ENCODE data around the gene ANKRD13A. TPM values are rescaled to one million over a fixed set of nuclear protein-coding genes. Genes with fewer than 3 reads are reported as not detected.
"Not testable (repeated sequence)": the region's sequence is repeated elsewhere in the genome, so short reads cannot be mapped to it uniquely, and the experiment has no call there.

ANKRD13A gene
- total and polyA plus RNA-seq, 4 donors = 31.2 to 46.1 (median 37.3) TPM

DNA sequence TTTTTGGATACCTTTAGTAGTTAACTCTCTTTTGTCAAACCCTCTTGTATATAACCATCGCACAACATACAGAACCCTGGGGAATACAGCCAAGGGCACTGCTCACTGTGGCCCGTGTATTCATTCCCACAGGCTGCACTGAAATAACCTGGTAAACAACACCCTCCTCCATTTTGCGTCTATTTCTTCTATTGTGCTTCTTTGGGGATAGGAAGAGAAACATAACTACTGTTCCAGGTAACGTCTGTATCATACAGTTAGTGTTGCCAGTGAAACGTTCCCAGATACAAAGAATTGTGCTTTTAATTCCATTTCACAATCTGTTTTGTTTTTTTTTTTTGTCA is 39.5 kb downstream of the ANKRD13A start:
- no peak for DNase-seq (ENCODE audit: low read depth in 4 of 6, low spot score in 6 of 6)
- Histone ChIP-seq H3K36me3 (ENCODE audit: control insufficient read depth, insufficient read depth, low read length) (peaks cover 44% of the 10 kb centered on the region), H3K9me3 (ENCODE audit: control insufficient read depth, insufficient read depth, low read length) (no peaks in the 10 kb centered on the region), H3K4me3 (ENCODE audit: low read depth, low read length) (no peak overlapping the region), H3K4me1 (ENCODE audit: control insufficient read depth, insufficient read depth, low read length) (peaks cover 14% of the 10 kb centered on the region), H3K27ac (ENCODE audit: low read depth, low read length) (no peak overlapping the region), H3K27me3 (ENCODE audit: control insufficient read depth, insufficient read depth, low read length) (no peaks in the 10 kb centered on the region)
- 71% methylated on average over 1 of the region's 5 CpGs for WGBS (ENCODE audit: insufficient coverage)

DNA sequence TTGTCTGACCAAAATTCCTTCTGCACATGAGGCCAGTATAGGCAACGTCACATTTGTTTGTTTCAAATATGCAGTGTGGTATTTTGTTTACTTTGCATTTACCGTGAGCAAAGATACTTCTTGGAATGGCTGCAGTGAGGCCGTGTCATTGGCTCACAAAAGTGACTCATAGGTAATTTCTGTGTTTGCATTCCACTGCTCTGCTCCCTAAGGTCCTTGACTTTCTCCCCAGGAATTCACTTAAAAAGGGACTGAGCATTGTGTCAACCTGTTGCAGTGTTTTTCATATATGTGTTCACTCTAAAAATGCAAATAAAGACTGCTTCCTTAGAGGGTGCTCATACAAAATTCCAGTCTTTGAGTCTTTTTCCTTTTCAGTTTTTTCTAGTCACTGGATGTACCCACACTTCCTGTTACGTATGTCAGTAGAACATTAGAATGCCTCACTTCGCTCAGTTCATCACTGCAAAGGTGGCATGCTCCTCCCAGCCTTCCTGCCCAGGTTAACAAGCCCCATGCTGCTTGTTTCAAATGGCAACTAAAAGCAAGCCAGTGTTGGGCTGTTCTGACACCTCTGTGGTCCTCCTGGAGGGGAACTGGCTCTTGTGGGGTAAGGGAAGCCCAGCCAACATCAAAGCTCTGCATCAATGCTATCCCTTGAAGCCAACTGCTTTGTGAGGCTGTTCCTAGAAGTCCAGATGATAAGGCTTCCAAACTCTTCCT is 40.0 kb downstream of the ANKRD13A start:
- DNase-seq (ENCODE audit: low read depth in 4 of 6, low spot score in 6 of 6) = no peak
- Histone ChIP-seq H3K36me3 (ENCODE audit: control insufficient read depth, insufficient read depth, low read length) (peaks cover 45% of the 10 kb centered on the region), H3K4me1 (ENCODE audit: control insufficient read depth, insufficient read depth, low read length) (peaks cover 14% of the 10 kb centered on the region), H3K4me3 (ENCODE audit: low read depth, low read length) (no peak overlapping the region), H3K27me3 (ENCODE audit: control insufficient read depth, insufficient read depth, low read length) (no peaks in the 10 kb centered on the region), H3K9me3 (ENCODE audit: control insufficient read depth, insufficient read depth, low read length) (no peaks in the 10 kb centered on the region), H3K27ac (ENCODE audit: low read depth, low read length) (no peak overlapping the region)
- WGBS (ENCODE audit: insufficient coverage) = no CpG with 5 or more reads among the region's 5 CpGs

DNA sequence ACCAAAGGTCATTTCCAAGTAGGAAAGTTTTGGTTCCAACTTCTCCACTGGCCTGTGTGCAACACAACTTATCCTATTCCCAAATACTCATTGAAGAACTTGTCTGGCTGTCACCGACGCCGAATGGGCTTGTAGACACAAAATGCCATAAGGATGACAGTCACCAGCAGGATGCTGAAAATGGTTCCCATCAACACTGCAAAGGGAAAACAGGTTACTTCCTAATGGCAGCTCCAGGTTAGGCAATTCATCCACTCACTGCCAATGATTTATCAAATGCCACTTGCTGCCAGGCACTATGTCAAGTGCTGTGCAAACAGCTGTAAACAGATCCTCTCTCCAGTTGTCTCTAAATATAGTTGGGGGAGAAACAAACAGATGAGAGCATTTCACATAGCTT is 43.0 kb downstream of the ANKRD13A start:
- 98% methylated on average over 3 of the region's 3 CpGs for WGBS (ENCODE audit: insufficient coverage)
- no peak overlapping the region for H3K27ac ChIP-seq (ENCODE audit: low read depth, low read length)
- no peak overlapping the region for H3K4me3 ChIP-seq (ENCODE audit: low read depth, low read length)
- H3K4me1 ChIP-seq (ENCODE audit: control insufficient read depth, insufficient read depth, low read length) = peaks cover 17% of the 10 kb centered on the region
- no peaks in the 10 kb centered on the region for H3K9me3 ChIP-seq (ENCODE audit: control insufficient read depth, insufficient read depth, low read length)
- peaks cover 27% of the 10 kb centered on the region for H3K36me3 ChIP-seq (ENCODE audit: control insufficient read depth, insufficient read depth, low read length)
- DNase-seq (ENCODE audit: low read depth in 4 of 6, low spot score in 6 of 6) = no peak
- H3K27me3 ChIP-seq (ENCODE audit: control insufficient read depth, insufficient read depth, low read length) = no peaks in the 10 kb centered on the region

DNA sequence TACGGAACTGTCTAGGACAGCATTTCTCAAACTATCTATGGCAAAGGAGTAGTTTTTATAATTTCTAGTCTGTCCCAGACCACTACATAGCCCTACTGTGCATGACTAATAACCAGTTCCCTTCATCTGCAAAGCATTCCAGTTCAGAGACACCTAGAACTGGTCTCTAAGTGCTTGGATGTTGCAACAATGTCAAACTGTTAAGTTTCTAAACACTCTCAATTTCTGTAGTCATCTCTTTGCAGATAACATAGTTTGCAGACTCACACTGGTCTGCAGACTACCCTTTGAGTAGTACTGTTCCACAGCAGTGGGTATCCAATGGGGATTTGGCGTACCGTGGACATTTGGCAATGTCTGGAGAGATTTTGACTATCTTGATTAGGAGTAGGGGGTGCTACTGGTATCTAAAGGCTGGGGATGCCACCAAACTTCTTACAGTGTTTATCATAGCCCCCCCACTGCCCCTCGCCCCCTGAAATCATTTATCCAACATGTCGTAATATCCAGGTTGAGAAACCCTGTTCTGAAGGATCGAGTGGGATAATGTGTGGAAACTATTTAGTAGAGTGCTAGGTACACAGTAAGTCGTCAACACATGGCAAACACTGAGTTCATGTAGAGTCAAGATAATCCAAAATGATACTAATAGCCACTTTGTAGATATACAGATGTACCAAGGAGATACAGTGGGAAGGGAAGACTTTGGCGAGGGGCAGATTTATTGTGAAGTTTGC is 47.4 kb downstream of the ANKRD13A start:
- Histone ChIP-seq H3K4me1 (ENCODE audit: control insufficient read depth, insufficient read depth, low read length) (peaks cover 23% of the 10 kb centered on the region), H3K9me3 (ENCODE audit: control insufficient read depth, insufficient read depth, low read length) (no peaks in the 10 kb centered on the region), H3K36me3 (ENCODE audit: control insufficient read depth, insufficient read depth, low read length) (peaks cover 15% of the 10 kb centered on the region), H3K4me3 (ENCODE audit: low read depth, low read length) (no peak overlapping the region), H3K27me3 (ENCODE audit: control insufficient read depth, insufficient read depth, low read length) (no peaks in the 10 kb centered on the region), H3K27ac (ENCODE audit: low read depth, low read length) (no peak overlapping the region)
- no peak for DNase-seq (ENCODE audit: low read depth in 4 of 6, low spot score in 6 of 6)
- WGBS (ENCODE audit: insufficient coverage) = 92% methylated on average over 2 of the region's 8 CpGs

DNA sequence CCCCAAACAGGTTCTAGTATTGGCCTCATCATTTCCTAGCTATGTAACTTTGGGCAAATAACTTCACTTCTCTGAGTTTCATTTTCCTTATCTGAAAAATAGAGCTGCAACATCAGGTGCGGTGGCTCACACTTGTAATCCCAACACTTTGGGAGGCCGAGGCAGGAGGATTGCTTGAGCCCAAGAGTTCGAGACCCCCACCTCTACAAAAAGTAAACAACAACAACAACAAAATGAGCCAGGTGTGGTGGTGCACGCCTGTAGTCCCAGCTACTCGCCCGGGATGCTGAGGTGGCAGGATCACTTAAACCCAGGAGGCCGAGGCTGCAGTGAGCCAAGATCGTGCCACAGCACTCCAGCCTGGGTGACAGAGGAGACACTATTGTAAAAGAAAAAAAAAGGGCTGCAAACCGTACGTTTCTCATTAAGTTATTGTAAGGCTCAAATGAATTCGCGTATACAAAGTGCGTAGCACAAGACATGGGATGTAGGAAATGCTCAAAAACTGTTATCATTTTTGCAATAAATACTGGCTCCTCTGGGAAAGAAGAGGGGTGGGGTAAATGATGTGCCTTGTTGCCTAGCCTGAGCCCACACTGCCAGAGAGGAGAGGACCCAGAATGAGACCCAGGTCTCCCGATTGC is 48.2 kb downstream of the ANKRD13A start:
- H3K27me3 ChIP-seq (ENCODE audit: control insufficient read depth, insufficient read depth, low read length) = no peaks in the 10 kb centered on the region
- peaks cover 10% of the 10 kb centered on the region for H3K36me3 ChIP-seq (ENCODE audit: control insufficient read depth, insufficient read depth, low read length)
- H3K4me3 ChIP-seq (ENCODE audit: low read depth, low read length) = peak overlapping the region; percentile 79
- H3K9me3 ChIP-seq (ENCODE audit: control insufficient read depth, insufficient read depth, low read length) = no peaks in the 10 kb centered on the region
- no peak overlapping the region for H3K27ac ChIP-seq (ENCODE audit: low read depth, low read length)
- no peak for DNase-seq (ENCODE audit: low read depth in 4 of 6, low spot score in 6 of 6)
- peaks cover 23% of the 10 kb centered on the region for H3K4me1 ChIP-seq (ENCODE audit: control insufficient read depth, insufficient read depth, low read length)
- 64% methylated on average over 12 of the region's 14 CpGs for WGBS (ENCODE audit: insufficient coverage)

DNA sequence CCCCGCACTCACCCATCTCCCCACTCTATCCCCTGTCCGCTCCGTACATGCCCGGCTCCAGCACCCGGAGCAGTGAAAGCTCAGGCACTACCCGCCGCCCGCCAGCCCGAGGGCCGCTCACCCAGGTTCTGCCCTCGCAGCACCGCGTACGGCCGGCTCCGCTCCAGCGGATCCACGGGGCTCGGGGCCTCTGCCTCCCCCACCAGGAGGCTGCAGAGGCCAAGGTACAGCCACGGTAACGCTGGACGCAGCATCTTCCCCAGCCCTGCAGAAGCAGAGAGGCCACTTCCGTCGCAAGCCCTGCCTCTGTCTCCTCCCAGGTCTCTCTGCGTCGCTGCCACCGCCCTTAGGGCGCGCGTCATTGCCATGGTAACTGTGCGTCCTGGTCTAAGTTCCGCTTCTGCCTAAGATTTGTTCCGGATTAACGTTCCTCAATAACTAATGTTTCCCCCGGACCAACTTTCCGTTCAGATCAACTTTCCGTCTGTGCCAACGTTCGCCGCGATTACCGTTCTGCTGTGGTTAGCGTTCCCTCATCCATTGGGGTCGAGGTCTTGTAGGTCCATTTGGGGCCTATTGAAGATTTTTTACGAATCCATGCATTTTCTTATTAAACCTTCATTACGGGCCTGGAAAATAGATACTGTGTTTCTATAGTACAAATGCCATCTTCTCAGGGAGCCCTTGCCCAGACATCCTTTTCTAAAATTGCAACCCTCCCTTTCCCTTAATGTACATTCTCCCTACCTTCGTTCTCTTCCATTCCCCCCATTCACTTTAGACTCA is 49.2 kb downstream of the ANKRD13A start, which contains the start of gene C12orf76:
Gene C12orf76, minus strand, starts transcription at position 281 of the 786 bp plus-strand sequence. Its CDS starts 27 bp downstream, at position 254.
- 2% methylated on average over 37 of the region's 47 CpGs for WGBS (ENCODE audit: insufficient coverage)
- Histone ChIP-seq H3K27me3 (ENCODE audit: control insufficient read depth, insufficient read depth, low read length) (no peaks in the 10 kb centered on the region), H3K4me1 (ENCODE audit: control insufficient read depth, insufficient read depth, low read length) (peaks cover 17% of the 10 kb centered on the region), H3K27ac (ENCODE audit: low read depth, low read length) (peak within 1 kb of the TSS; percentile 80), H3K4me3 (ENCODE audit: low read depth, low read length) (peak within 1 kb of the TSS; percentile 79), H3K36me3 (ENCODE audit: control insufficient read depth, insufficient read depth, low read length) (peaks cover 3% of the 10 kb centered on the region), H3K9me3 (ENCODE audit: control insufficient read depth, insufficient read depth, low read length) (no peaks in the 10 kb centered on the region)
- peak; percentile 92 to 99 (median 93) for DNase-seq (ENCODE audit: low read depth in 4 of 6, low spot score in 6 of 6)

DNA sequence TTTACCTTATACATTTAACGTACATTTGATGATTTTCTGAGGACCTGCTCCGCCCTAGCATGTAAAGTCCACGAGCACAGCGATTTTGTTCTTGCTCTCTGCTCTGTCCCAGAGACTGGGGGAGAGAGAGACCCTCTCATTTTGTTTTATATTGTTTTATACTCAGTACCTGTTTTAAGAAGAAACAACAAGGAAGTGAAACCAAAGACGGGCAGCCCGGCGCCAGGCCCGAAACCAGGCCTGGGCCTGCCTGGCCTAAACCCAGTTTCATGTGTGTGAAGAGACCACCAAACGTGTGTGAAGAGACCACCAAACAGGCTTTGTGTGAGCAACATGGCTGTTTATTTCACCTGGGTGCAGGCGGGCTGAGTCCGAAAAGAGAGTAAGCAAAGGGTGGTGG is 49.8 kb downstream of the ANKRD13A start:
- H3K4me1 ChIP-seq (ENCODE audit: control insufficient read depth, insufficient read depth, low read length) = peaks cover 15% of the 10 kb centered on the region
- H3K4me3 ChIP-seq (ENCODE audit: low read depth, low read length) = peak overlapping the region; percentile 79
- peak overlapping the region; percentile 80 for H3K27ac ChIP-seq (ENCODE audit: low read depth, low read length)
- DNase-seq (ENCODE audit: low read depth in 4 of 6, low spot score in 6 of 6); H3K27me3 ChIP-seq (ENCODE audit: control insufficient read depth, insufficient read depth, low read length); H3K9me3 ChIP-seq (ENCODE audit: control insufficient read depth, insufficient read depth, low read length); H3K36me3 ChIP-seq (ENCODE audit: control insufficient read depth, insufficient read depth, low read length): not testable (repeated sequence)
- WGBS (ENCODE audit: insufficient coverage) = 85% methylated on average over 4 of the region's 11 CpGs

DNA sequence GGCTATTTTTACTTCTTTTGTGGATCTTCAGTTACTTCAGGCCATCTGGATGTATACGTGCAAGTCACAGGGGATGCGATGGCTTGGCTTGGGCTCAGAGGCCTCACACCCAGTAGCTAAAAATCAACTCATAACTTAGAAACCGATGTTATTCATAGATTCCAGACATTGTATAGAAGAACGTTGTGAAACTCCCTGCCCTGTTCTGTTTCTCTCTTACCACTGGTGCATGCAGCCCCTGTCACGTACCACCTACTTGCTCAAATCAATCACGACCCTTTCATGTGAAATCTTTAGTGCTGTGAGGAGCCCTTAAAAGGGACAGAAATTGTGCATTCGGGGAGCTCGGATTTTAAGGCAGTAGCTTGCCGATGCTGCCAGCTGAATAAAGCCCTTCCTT is 50.4 kb downstream of the ANKRD13A start:
- 76% methylated on average over 5 of the region's 9 CpGs for WGBS (ENCODE audit: insufficient coverage)
- not testable (repeated sequence) for H3K36me3 ChIP-seq (ENCODE audit: control insufficient read depth, insufficient read depth, low read length); H3K27me3 ChIP-seq (ENCODE audit: control insufficient read depth, insufficient read depth, low read length); DNase-seq (ENCODE audit: low read depth in 4 of 6, low spot score in 6 of 6); H3K4me3 ChIP-seq (ENCODE audit: low read depth, low read length); H3K27ac ChIP-seq (ENCODE audit: low read depth, low read length); H3K9me3 ChIP-seq (ENCODE audit: control insufficient read depth, insufficient read depth, low read length)
- H3K4me1 ChIP-seq (ENCODE audit: control insufficient read depth, insufficient read depth, low read length) = peaks cover 15% of the 10 kb centered on the region

DNA sequence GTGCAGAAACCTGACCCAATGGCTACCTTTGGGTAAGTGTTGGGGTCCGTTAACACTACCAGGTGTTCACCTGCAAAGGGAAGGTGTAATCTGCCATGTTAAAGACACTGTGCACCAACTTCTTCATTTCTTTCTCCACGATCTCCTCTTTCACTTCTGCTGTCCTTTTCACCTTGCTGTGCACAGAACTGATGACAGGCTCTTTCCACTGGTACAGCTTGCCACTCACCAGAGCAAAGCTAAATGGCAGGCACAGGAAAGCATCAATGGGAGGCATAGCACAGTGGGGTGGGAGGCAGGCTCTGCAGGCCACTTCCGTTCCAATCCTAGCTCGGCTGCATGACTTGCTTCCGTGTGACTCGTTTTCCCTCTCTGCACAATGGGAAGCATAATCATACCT is 51.7 kb downstream of the ANKRD13A start:
- H3K4me1 ChIP-seq (ENCODE audit: control insufficient read depth, insufficient read depth, low read length) = peaks cover 15% of the 10 kb centered on the region
- H3K36me3 ChIP-seq (ENCODE audit: control insufficient read depth, insufficient read depth, low read length) = no peaks in the 10 kb centered on the region
- WGBS (ENCODE audit: insufficient coverage) = 67% methylated on average over 1 of the region's 6 CpGs
- no peak overlapping the region for H3K4me3 ChIP-seq (ENCODE audit: low read depth, low read length)
- DNase-seq (ENCODE audit: low read depth in 4 of 6, low spot score in 6 of 6) = no peak
- H3K9me3 ChIP-seq (ENCODE audit: control insufficient read depth, insufficient read depth, low read length) = no peaks in the 10 kb centered on the region
- H3K27ac ChIP-seq (ENCODE audit: low read depth, low read length) = no peak overlapping the region
- H3K27me3 ChIP-seq (ENCODE audit: control insufficient read depth, insufficient read depth, low read length) = peaks cover 2% of the 10 kb centered on the region
